Mesendoderm (in vitro differentiated cells): ENCODE results near the gene SERTAD2.

Experiments used
- DNase-seq: peaks from one replicate; pipeline ENCODE4 v3.0.0; 2013
- H2AK5ac ChIP-seq: 2 replicates; pipeline ENCODE4 v1.6.1; 2013; ENCODE audit warnings: low read length, inconsistent platforms
- H2BK120ac ChIP-seq: 2 replicates; pipeline ENCODE4 v1.6.1; 2013; ENCODE audit warnings: low read depth, mild to moderate bottlenecking, low read length, moderate library complexity, mixed read lengths
- H2BK15ac ChIP-seq: replicated peaks from 2 replicates; pipeline ENCODE4 v1.6.1; 2013; ENCODE audit warnings: low read depth, mild to moderate bottlenecking, moderate library complexity
- H2BK5ac ChIP-seq: 2 replicates; pipeline ENCODE4 v1.6.1; 2013; ENCODE audit warnings: low read length, inconsistent platforms
- H3K18ac ChIP-seq: 2 replicates; pipeline ENCODE4 v1.6.1; 2013; ENCODE audit warnings: mild to moderate bottlenecking, low read length, mixed read lengths
- H3K23ac ChIP-seq: one replicate; pipeline ENCODE4 v1.6.1; 2013; ENCODE audit warnings: low read length
- H3K27ac ChIP-seq: 2 replicates; pipeline ENCODE4 v1.5.1; 2013; ENCODE audit warnings: low read depth, mild to moderate bottlenecking, inconsistent platforms, low read length, moderate library complexity
- H3K27me3 ChIP-seq: 2 replicates; pipeline ENCODE4 v1.6.1; 2013; ENCODE audit warnings: low read length, control low read depth, mild to moderate bottlenecking, inconsistent platforms; ENCODE audit not compliant: insufficient read depth, poor library complexity
- H3K36me3 ChIP-seq: 2 replicates; pipeline ENCODE4 v1.6.1; 2013; ENCODE audit warnings: low read length, inconsistent platforms; ENCODE audit not compliant: control insufficient read depth, insufficient read depth
- H3K4ac ChIP-seq: one replicate; pipeline ENCODE4 v1.6.1; 2013; ENCODE audit warnings: low read depth, mild to moderate bottlenecking, low read length, moderate library complexity
- H3K4me1 ChIP-seq: 2 replicates; pipeline ENCODE4 v1.6.1; 2013; ENCODE audit warnings: low read depth, low read length, inconsistent platforms; ENCODE audit not compliant: control insufficient read depth
- H3K4me2 ChIP-seq: 2 replicates; pipeline ENCODE4 v1.6.1; 2013; ENCODE audit warnings: low read length
- H3K4me3 ChIP-seq: 2 replicates; pipeline ENCODE4 v1.5.1; 2013; ENCODE audit warnings: mild to moderate bottlenecking, low read length
- H3K56ac ChIP-seq: one replicate; pipeline ENCODE4 v1.6.1; 2013; ENCODE audit warnings: low read length
- H3K79me1 ChIP-seq: 2 replicates; pipeline ENCODE4 v1.6.1; 2013; ENCODE audit warnings: low read length, inconsistent platforms
- H3K79me2 ChIP-seq: 2 replicates; pipeline ENCODE4 v1.6.1; 2013; ENCODE audit warnings: mild to moderate bottlenecking, low read length; ENCODE audit not compliant: control insufficient read depth, insufficient read depth
- H3K9ac ChIP-seq: 2 replicates; pipeline ENCODE4 v1.6.1; 2013; ENCODE audit warnings: low read length, inconsistent platforms
- H4K5ac ChIP-seq: one replicate; pipeline ENCODE4 v1.6.1; 2013; ENCODE audit warnings: low read length
- H4K8ac ChIP-seq: one replicate; pipeline ENCODE4 v1.6.1; 2013; ENCODE audit warnings: low read depth, mild to moderate bottlenecking, control low read depth, low read length, moderate library complexity
- WGBS: extraction: QIAGEN DNeasy Blood & Tissue Kit; methylation state at CpG from one replicate; pipeline ENCODE4 v1.1.7; 2013; ENCODE audit warnings: low lambda C conversion rate, missing lambda C conversion rate; ENCODE audit not compliant: insufficient coverage; ENCODE audit errors: extremely low coverage; 5-methylcytosine and 5-hydroxymethylcytosine counted together

SERTAD2 gene

GRCh38 chr2:64637000-64637635 lies 16.6 kb downstream of the SERTAD2 start:
- Histone ChIP-seq H4K5ac (no peak overlapping the region), H3K18ac (no peak overlapping the region), H2BK5ac (no peak overlapping the region), H3K4me1 (peaks cover 12% of the 10 kb centered on the region), H2BK120ac (no peak overlapping the region), H3K9ac (no peak overlapping the region), H4K8ac (no peak overlapping the region), H3K79me2 (peaks cover 15% of the 10 kb centered on the region), H3K56ac (no peak overlapping the region), H3K27ac (no peak overlapping the region), H2AK5ac (no peak overlapping the region), H3K23ac (no peak overlapping the region), H3K79me1 (peaks cover 23% of the 10 kb centered on the region), H3K4me3 (no peak overlapping the region), H3K4me2 (no peak overlapping the region), H3K27me3 (no peaks in the 10 kb centered on the region), H2BK15ac (no peak overlapping the region), H3K36me3 (peaks cover 7% of the 10 kb centered on the region), H3K4ac (no peak overlapping the region)
- WGBS = no CpG with 5 or more reads among the region's 9 CpGs
- DNase-seq = no peak

- Histone ChIP-seq H3K18ac (no peak overlapping the region), H3K4me3 (no peak overlapping the region), H4K5ac (no peak overlapping the region), H2BK120ac (no peak overlapping the region), H3K23ac (no peak overlapping the region), H3K4me1 (peaks cover 4% of the 10 kb centered on the region), H2AK5ac (no peak overlapping the region), H3K27me3 (no peaks in the 10 kb centered on the region), H3K4me2 (no peak overlapping the region), H3K79me1 (peaks cover 17% of the 10 kb centered on the region), H3K9ac (no peak overlapping the region), H3K27ac (no peak overlapping the region), H3K79me2 (peaks cover 8% of the 10 kb centered on the region), H3K4ac (no peak overlapping the region), H2BK15ac (no peak overlapping the region), H3K36me3 (peaks cover 7% of the 10 kb centered on the region), H3K56ac (peak overlapping the region; percentile 10), H2BK5ac (no peak overlapping the region), H4K8ac (no peak overlapping the region)
- WGBS = no CpG with 5 or more reads among the region's 38 CpGs
- DNase-seq = no peak
Measured at GRCh38 chr2:64635976-64636911, 17.5 kb downstream of the SERTAD2 start.

GRCh38 chr2:64634345-64635267 lies 19.1 kb downstream of the SERTAD2 start:
- no peak overlapping the region for H4K8ac ChIP-seq
- no CpG with 5 or more reads among the region's 11 CpGs for WGBS
- peaks cover 7% of the 10 kb centered on the region for H3K79me2 ChIP-seq
- DNase-seq = no peak
- H3K4me3 ChIP-seq = no peak overlapping the region
- no peak overlapping the region for H3K27ac ChIP-seq
- no peak overlapping the region for H2BK15ac ChIP-seq
- H4K5ac ChIP-seq = no peak overlapping the region
- H3K4me1 ChIP-seq = peaks cover 3% of the 10 kb centered on the region
- H3K4ac ChIP-seq = no peak overlapping the region
- no peaks in the 10 kb centered on the region for H3K27me3 ChIP-seq
- H3K9ac ChIP-seq = no peak overlapping the region
- H3K23ac ChIP-seq = no peak overlapping the region
- H2BK120ac ChIP-seq = no peak overlapping the region
- peaks cover 7% of the 10 kb centered on the region for H3K36me3 ChIP-seq
- H3K18ac ChIP-seq = no peak overlapping the region
- H2AK5ac ChIP-seq = no peak overlapping the region
- H3K4me2 ChIP-seq = no peak overlapping the region
- H2BK5ac ChIP-seq = no peak overlapping the region
- H3K79me1 ChIP-seq = peaks cover 15% of the 10 kb centered on the region
- H3K56ac ChIP-seq = no peak overlapping the region

- H3K9ac ChIP-seq = no peak overlapping the region
- H3K36me3 ChIP-seq = peaks cover 7% of the 10 kb centered on the region
- no peak overlapping the region for H3K4ac ChIP-seq
- DNase-seq = no peak
- H2BK15ac ChIP-seq = no peak overlapping the region
- H2BK5ac ChIP-seq = no peak overlapping the region
- no peak overlapping the region for H3K56ac ChIP-seq
- H2BK120ac ChIP-seq = no peak overlapping the region
- H3K4me2 ChIP-seq = no peak overlapping the region
- H3K79me2 ChIP-seq = peaks cover 2% of the 10 kb centered on the region
- no peak overlapping the region for H3K27ac ChIP-seq
- no peak overlapping the region for H3K4me3 ChIP-seq
- no peak overlapping the region for H3K23ac ChIP-seq
- no peak overlapping the region for H2AK5ac ChIP-seq
- no peak overlapping the region for H4K8ac ChIP-seq
- H3K4me1 ChIP-seq = peaks cover 3% of the 10 kb centered on the region
- no peak overlapping the region for H4K5ac ChIP-seq
- WGBS = no CpG with 5 or more reads among the region's 9 CpGs
- H3K27me3 ChIP-seq = no peaks in the 10 kb centered on the region
- peaks cover 15% of the 10 kb centered on the region for H3K79me1 ChIP-seq
- no peak overlapping the region for H3K18ac ChIP-seq
Measured at GRCh38 chr2:64632835-64633819, 20.6 kb downstream of the SERTAD2 start.

DNA sequence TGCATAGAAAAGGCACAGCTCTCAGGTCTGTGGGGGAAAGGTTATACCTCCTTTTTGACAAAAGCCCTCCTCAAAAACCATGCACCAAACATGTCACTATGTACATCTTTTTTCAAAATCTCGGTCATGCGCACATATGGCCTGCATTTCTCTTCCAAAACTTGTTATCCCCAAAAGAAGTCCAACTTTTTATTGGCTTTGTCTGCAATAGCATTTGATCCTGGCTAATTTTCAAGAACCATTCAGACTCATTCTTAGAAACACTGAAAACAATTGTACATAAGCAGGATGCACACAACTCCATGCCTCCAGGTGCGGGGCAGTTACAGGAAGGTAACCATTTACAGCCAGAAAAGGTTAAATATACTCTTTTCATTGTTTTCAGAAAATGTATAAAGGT lies 21.9 kb downstream of the SERTAD2 start:
- H4K8ac ChIP-seq = no peak overlapping the region
- no peak overlapping the region for H3K4me3 ChIP-seq
- peaks cover 7% of the 10 kb centered on the region for H3K36me3 ChIP-seq
- no peak overlapping the region for H3K9ac ChIP-seq
- WGBS = no CpG with 5 or more reads among the region's 3 CpGs
- H3K18ac ChIP-seq = no peak overlapping the region
- H3K56ac ChIP-seq = no peak overlapping the region
- H3K4ac ChIP-seq = no peak overlapping the region
- H3K4me1 ChIP-seq = peaks cover 3% of the 10 kb centered on the region
- H3K79me2 ChIP-seq = no peaks in the 10 kb centered on the region
- no peak overlapping the region for H2AK5ac ChIP-seq
- no peak overlapping the region for H2BK15ac ChIP-seq
- no peak for DNase-seq
- H3K4me2 ChIP-seq = no peak overlapping the region
- H3K27me3 ChIP-seq = no peaks in the 10 kb centered on the region
- no peak overlapping the region for H2BK5ac ChIP-seq
- H3K23ac ChIP-seq = no peak overlapping the region
- no peak overlapping the region for H4K5ac ChIP-seq
- H3K79me1 ChIP-seq = peaks cover 8% of the 10 kb centered on the region
- no peak overlapping the region for H2BK120ac ChIP-seq
- no peak overlapping the region for H3K27ac ChIP-seq
